HS-27A (cell line): Measurements from ENCODE around the gene TMEM101.
"Not testable (repeated sequence)": the region's sequence is repeated elsewhere in the genome, so short reads cannot be mapped to it uniquely, and the experiment has no call there.

ENCODE experiments used
- DNase-seq: peaks from one replicate; pipeline ENCODE4 v3.0.0-alpha.2; 2012; ENCODE audit warnings: low read depth, missing footprints

TMEM101 gene

GRCh38 chr17:43974382-43975266, 40.1 kb downstream of the TMEM101 start:
- no peak for DNase-seq

- DNase-seq: not testable (repeated sequence)
Observed at GRCh38 chr17:43972444-43973212, 42.1 kb downstream of the TMEM101 start.

- not testable (repeated sequence) for DNase-seq
Observed at GRCh38 chr17:43971436-43971835, 43.3 kb downstream of the TMEM101 start.

- no peak for DNase-seq
Observed at GRCh38 chr17:43970366-43970765, 44.4 kb downstream of the TMEM101 start.

GRCh38 chr17:43967251-43967875, 47.4 kb downstream of the TMEM101 start:
- no peak for DNase-seq

GRCh38 chr17:43966276-43966675, 48.5 kb downstream of the TMEM101 start:
- no peak for DNase-seq

- DNase-seq: no peak
Observed at GRCh38 chr17:43962479-43962878, 52.3 kb downstream of the TMEM101 start.

- DNase-seq: no peak
Observed at GRCh38 chr17:43961954-43962353, 52.8 kb downstream of the TMEM101 start.

GRCh38 chr17:43961292-43961691, 53.5 kb downstream of the TMEM101 start:
- DNase-seq: not testable (repeated sequence)
